NCI-H748 (cell line): ENCODE data around the gene SPRED1.
"Not testable (repeated sequence)": the region's sequence is repeated elsewhere in the genome, so short reads cannot be mapped to it uniquely, and the experiment has no call there.

Experiments used
- DNase-seq: peaks from one replicate; lab custom pipeline; 2025; ENCODE audit not compliant: unreplicated experiment; lab: John Stamatoyannopoulos, UW

Gene SPRED1

GRCh38 chr15:38231436-38231835 is 21.2 kb upstream of the SPRED1 start:
- DNase-seq: no peak

- not testable (repeated sequence) for DNase-seq
Observed at GRCh38 chr15:38237021-38237420, 15.6 kb upstream of the SPRED1 start.

GRCh38 chr15:38238311-38238710 is 14.3 kb upstream of the SPRED1 start:
- no peak for DNase-seq

GRCh38 chr15:38242055-38242454 is 10.6 kb upstream of the SPRED1 start:
- DNase-seq: no peak

GRCh38 chr15:38243278-38244055 is 9.2 kb upstream of the SPRED1 start:
- no peak for DNase-seq

GRCh38 chr15:38247336-38247735 is 5.3 kb upstream of the SPRED1 start:
- DNase-seq: no peak

- DNase-seq: no peak
Observed at GRCh38 chr15:38253351-38253781, 730 bp downstream of the SPRED1 start.

GRCh38 chr15:38254051-38254883 is 1.6 kb downstream of the SPRED1 start:
- DNase-seq: peak; percentile 19

- no peak for DNase-seq
Observed at GRCh38 chr15:38255690-38256089, 3.1 kb downstream of the SPRED1 start.

GRCh38 chr15:38257676-38258075 is 5.0 kb downstream of the SPRED1 start:
- DNase-seq: no peak

GRCh38 chr15:38259134-38259533 is 6.5 kb downstream of the SPRED1 start:
- DNase-seq: no peak

- DNase-seq: no peak
Observed at GRCh38 chr15:38260077-38260476, 7.4 kb downstream of the SPRED1 start.

GRCh38 chr15:38263251-38263650 is 10.6 kb downstream of the SPRED1 start:
- DNase-seq: no peak

- no peak for DNase-seq
Observed at GRCh38 chr15:38263996-38264395, 11.4 kb downstream of the SPRED1 start.

- no peak for DNase-seq
Observed at GRCh38 chr15:38266247-38266986, 13.8 kb downstream of the SPRED1 start.

- no peak for DNase-seq
Observed at GRCh38 chr15:38267421-38268022, 14.9 kb downstream of the SPRED1 start.

GRCh38 chr15:38271144-38271543 is 18.5 kb downstream of the SPRED1 start:
- DNase-seq: no peak

GRCh38 chr15:38271895-38272294 is 19.3 kb downstream of the SPRED1 start:
- no peak for DNase-seq

- not testable (repeated sequence) for DNase-seq
Observed at GRCh38 chr15:38272431-38272830, 19.8 kb downstream of the SPRED1 start.

GRCh38 chr15:38274135-38274534 is 21.5 kb downstream of the SPRED1 start:
- DNase-seq: no peak

GRCh38 chr15:38275959-38276358 is 23.3 kb downstream of the SPRED1 start:
- no peak for DNase-seq
